Upper lobe of left lung (tissue), 6 donors: ENCODE data around the gene DYNLL1. TPM values are rescaled to one million over a fixed set of nuclear protein-coding genes. Genes with fewer than 3 reads are reported as not detected.
A peak's percentile ranks its signal among the peaks of the same experiment; 100 is the strongest.

ENCODE experiments used
- ATAC-seq, 2 donors: fragments of 200-7000 bp; cut with Tn5 transposase; one replicate each; pipeline ENCODE4 v1.9.1; 2022; ENCODE audit warnings: mild to moderate bottlenecking in 2 of 2, moderate library complexity in 2 of 2; ENCODE audit not compliant: low FRiP score in 2 of 2
- DNase-seq, 2 donors: peaks; one replicate each; pipeline ENCODE4 v3.0.0-alpha.2; 2019 to 2020
- H3K27ac ChIP-seq, 4 donors: fragments of 200-600 bp; sonication (generic); one replicate each; pipeline ENCODE4 v1.5.1; 2016 to 2019
- H3K27me3 ChIP-seq, 4 donors: fragments of 200-600 bp; sonication (generic); one replicate each; pipeline ENCODE4 v1.5.1; 2017 to 2019
- H3K36me3 ChIP-seq, 4 donors: fragments of 200-600 bp; sonication (generic); one replicate each; pipeline ENCODE4 v1.5.1; 2016 to 2019
- H3K4me1 ChIP-seq, 4 donors: fragments of 200-600 bp; sonication (generic); one replicate each; pipeline ENCODE4 v1.5.1; 2018 to 2019
- H3K4me3 ChIP-seq, 4 donors: fragments of 200-600 bp; sonication (generic); one replicate each; pipeline ENCODE4 v1.5.1; 2017 to 2019; ENCODE audit warnings: mild to moderate bottlenecking in 2 of 4, moderate library complexity in 1 of 4
- H3K9me3 ChIP-seq, 4 donors: fragments of 200-600 bp; sonication (generic); one replicate each; pipeline ENCODE4 v1.5.1; 2018 to 2019
- CTCF ChIP-seq, 6 experiments: fragments of 450-650 bp in 4 of 6; fragments of 200-600 bp in 2 of 6; sonication (generic) in 2 of 6; IDR thresholded peaks; one replicate each; pipeline ENCODE4 v1.5.1; 2016 to 2019; ENCODE audit warnings: antibody characterized with exemption in 6 of 6
- EP300 ChIP-seq, 4 donors: sonication (generic); formaldehyde crosslinking; IDR thresholded peaks; one replicate each; pipeline ENCODE4 v1.5.1; 2017; ENCODE audit warnings: antibody characterized with exemption in 4 of 4, control low read depth in 2 of 4
- POLR2A ChIP-seq, 4 donors: fragments of 450-650 bp; IDR thresholded peaks; one replicate each; pipeline ENCODE4 v1.5.1; 2016 to 2017; ENCODE audit warnings: antibody characterized with exemption in 4 of 4, mild to moderate bottlenecking in 2 of 4
- POLR2AphosphoS5 ChIP-seq, 2 donors: sonication (generic); formaldehyde crosslinking; IDR thresholded peaks; one replicate each; pipeline ENCODE4 v1.5.1; 2017; ENCODE audit warnings: antibody characterized with exemption in 2 of 2
- WGBS, 2 donors: methylation state at CpG; one replicate each; pipeline ENCODE4 v1.1.5; 2017 to 2018; 5-methylcytosine and 5-hydroxymethylcytosine counted together
- total RNA-seq, 6 donors: library from RNA; depleted of rRNA in 4 of 6; stranded (reverse); fragments of >200 nt in 4 of 6; gene quantifications; one replicate each; pipeline versions ENCODE4 v1.1.0 to v1.2.1, GENCODE V29; 2016 to 2021
- donor health status: DM: no; HTN: no; CAD: no; lungs with moderate emphysema.
- donor health status: DM: no; HTN: yes; CAD: no; lungs with severe emphysema.

DYNLL1 gene
- total RNA-seq, 6 donors from 2014 or later: 61.5 to 330 (median 176) TPM

- no peak overlapping the region for H3K4me3 ChIP-seq
- no peaks in the 10 kb centered on the region for H3K27me3 ChIP-seq
- ATAC-seq (no peak), DNase-seq (no peak)
- TF ChIP-seq EP300 (IDR thresholded peaks at IDR 0.05): no peak
- peaks cover 0 to under 1% (median 0%) of the 10 kb centered on the region in 4 donors for H3K36me3 ChIP-seq
- no peak overlapping the region for H3K27ac ChIP-seq
- peaks cover 10 to 20% (median 18%) of the 10 kb centered on the region in 4 donors for H3K4me1 ChIP-seq
- H3K9me3 ChIP-seq: no peaks in the 10 kb centered on the region
Observed at GRCh38 chr12:120472521-120472920, 23.4 kb upstream of the DYNLL1 start.

GRCh38 chr12:120473807-120474615 lies 21.9 kb upstream of the DYNLL1 start:
- H3K9me3 ChIP-seq: no peaks in the 10 kb centered on the region
- H3K27me3 ChIP-seq: no peaks in the 10 kb centered on the region
- H3K27ac ChIP-seq: no peak overlapping the region
- TF ChIP-seq CTCF (IDR thresholded peaks at IDR 0.05): no peak
- no peak for TF ChIP-seq POLR2AphosphoS5 (IDR thresholded peaks at IDR 0.05)
- no peak for TF ChIP-seq POLR2A (IDR thresholded peaks at IDR 0.05)
- TF ChIP-seq EP300 (IDR thresholded peaks at IDR 0.05): no peak
- peaks cover 8 to 11% (median 10%) of the 10 kb centered on the region in 4 donors for H3K4me1 ChIP-seq
- WGBS, 2 donors: 75 to 77% methylated on average over 6 of the region's 6 CpGs
- no peak overlapping the region for H3K4me3 ChIP-seq
- DNase-seq (no peak), ATAC-seq (no peak)
- no peaks in the 10 kb centered on the region for H3K36me3 ChIP-seq

- Histone ChIP-seq H3K4me1 (peaks cover 8 to 11% (median 10%) of the 10 kb centered on the region in 4 donors), H3K9me3 (no peaks in the 10 kb centered on the region), H3K27ac (no peak overlapping the region), H3K27me3 (no peaks in the 10 kb centered on the region), H3K36me3 (no peaks in the 10 kb centered on the region), H3K4me3 (no peak overlapping the region)
- ATAC-seq (peak in 1 of 2 donors; percentile 42), DNase-seq (no peak)
- 5 to 36% methylated on average over 2 of the region's 2 CpGs for WGBS, 2 donors
- TF ChIP-seq POLR2A (IDR thresholded peaks at IDR 0.05): no peak
- TF ChIP-seq EP300 (IDR thresholded peaks at IDR 0.05): no peak
- no peak for TF ChIP-seq POLR2AphosphoS5 (IDR thresholded peaks at IDR 0.05)
- TF ChIP-seq CTCF (IDR thresholded peaks at IDR 0.05): no peak
Observed at GRCh38 chr12:120474616-120474960, 21.3 kb upstream of the DYNLL1 start.

GRCh38 chr12:120475643-120476042 lies 20.3 kb upstream of the DYNLL1 start:
- TF ChIP-seq POLR2AphosphoS5 (IDR thresholded peaks at IDR 0.05) (no peak), CTCF (IDR thresholded peaks at IDR 0.05) (no peak), POLR2A (IDR thresholded peaks at IDR 0.05) (no peak), EP300 (IDR thresholded peaks at IDR 0.05) (no peak)
- Histone ChIP-seq H3K36me3 (no peaks in the 10 kb centered on the region), H3K27me3 (no peaks in the 10 kb centered on the region), H3K27ac (no peak overlapping the region), H3K4me1 (peaks cover under 1 to 4% (median 2%) of the 10 kb centered on the region in 4 donors), H3K9me3 (no peaks in the 10 kb centered on the region), H3K4me3 (no peak overlapping the region)
- 95 to 100% methylated on average over 1 of the region's 1 CpG for WGBS, 2 donors
- DNase-seq (no peak), ATAC-seq (no peak)

- WGBS, 2 donors: 83 to 88% methylated on average over 1 of the region's 1 CpG
- no peak for ATAC-seq
- no peak for DNase-seq
- Histone ChIP-seq H3K4me1 (no peaks in the 10 kb centered on the region), H3K4me3 (no peak overlapping the region), H3K27ac (no peak overlapping the region), H3K36me3 (no peaks in the 10 kb centered on the region), H3K27me3 (no peaks in the 10 kb centered on the region), H3K9me3 (no peaks in the 10 kb centered on the region)
- no peak for TF ChIP-seq POLR2AphosphoS5 (IDR thresholded peaks at IDR 0.05)
Observed at GRCh38 chr12:120479458-120479857, 16.5 kb upstream of the DYNLL1 start.

- Histone ChIP-seq H3K9me3 (no peaks in the 10 kb centered on the region), H3K27me3 (no peaks in the 10 kb centered on the region), H3K4me1 (no peaks in the 10 kb centered on the region), H3K27ac (no peak overlapping the region), H3K4me3 (no peak overlapping the region), H3K36me3 (no peaks in the 10 kb centered on the region)
- DNase-seq (no peak), ATAC-seq (no peak)
- no peak for TF ChIP-seq CTCF (IDR thresholded peaks at IDR 0.05)
- WGBS, 2 donors: 89 to 100% methylated on average over 1 of the region's 1 CpG
Observed at GRCh38 chr12:120480211-120480610, 15.7 kb upstream of the DYNLL1 start.
